K562 (cell line): Measurements from ENCODE around the gene DHX38. TPM values are rescaled to one million over a fixed set of nuclear protein-coding genes. Genes with fewer than 3 reads are reported as not detected.
A peak's percentile ranks its signal among the peaks of the same experiment; 100 is the strongest.

Experiments
- EP400 ChIP-seq: fragments of 450-650 bp; IDR thresholded peaks from 2 replicates; pipeline ENCODE4 v1.6.1; 2017; ENCODE audit warnings: antibody characterized with exemption, mild to moderate bottlenecking, moderate library complexity
- HEY1 ChIP-seq: fragments of 250-450 bp; sonication (Bioruptor Pico); IDR thresholded peaks from 2 replicates; pipeline ENCODE4 v1.5.0; 2020; ENCODE audit warnings: mild to moderate bottlenecking, moderate library complexity, borderline replicate concordance
- JUNB ChIP-seq: fragments of 450-650 bp; formaldehyde crosslinking; conservative IDR thresholded peaks from 2 replicates; pipeline ENCODE4 v1.4.0; 2020; ENCODE audit warnings: mild to moderate bottlenecking
- POLR2AphosphoS5 ChIP-seq: IDR thresholded peaks from 2 replicates; pipeline ENCODE4 v1.6.1; 2011; ENCODE audit warnings: mild to moderate bottlenecking, low read depth, low read length, moderate library complexity; ENCODE audit not compliant: control insufficient read depth, insufficient read depth
- RBM25 ChIP-seq: fragments of 200-400 bp; formaldehyde crosslinking; IDR thresholded peaks from 2 replicates; pipeline ENCODE4 v1.6.1; 2018; ENCODE audit warnings: low read length, low read depth, moderate library complexity; ENCODE audit not compliant: severe bottlenecking
- TAF1 ChIP-seq: IDR thresholded peaks from 2 replicates; pipeline ENCODE4 v1.6.1; 2011; ENCODE audit warnings: mild to moderate bottlenecking, low read length, moderate library complexity; ENCODE audit not compliant: insufficient read depth, control insufficient read depth, severe bottlenecking; ENCODE audit errors: extremely low read depth
- polyA plus RNA-seq, 8 experiments: library from polyadenylated mRNA; depleted of rRNA in 4 of 8; stranded (reverse) in 5 of 8; unstranded in 3 of 8; fragments of >200 nt; fragmentation: Nextera tagmentation in 2 of 8; fragmentation: Illumina TruSeq in 1 of 8; extraction: Ambion mirVana in 2 of 8; extraction: Trizol in 1 of 8; gene quantifications; 2 replicates each; pipeline versions ENCODE4 v1.2.1 to v1.2.3, GENCODE V29; 2011 to 2014; ENCODE audit warnings: inconsistent platforms in 1 of 8, missing spikeins in 1 of 8
- total RNA-seq, 7 experiments: library from RNA; depleted of rRNA in 6 of 7; stranded (reverse); fragments of >200 nt in 6 of 7; fragmentation: Illumina TruSeq in 2 of 7; extraction: Trizol in 2 of 7; gene quantifications; 2 replicates each; pipeline versions ENCODE4 v1.2.1 to v1.2.3, GENCODE V29; 2011 to 2021; ENCODE audit warnings: low replicate concordance in 1 of 7
- TF ChIP-seq, protein P1 (sequence below): fragments of 250-450 bp; sonication (Bioruptor Pico); IDR thresholded peaks from 2 replicates; pipeline ENCODE4 v1.8.0; 2021; ENCODE audit warnings: borderline replicate concordance, mild to moderate bottlenecking, moderate library complexity; ENCODE audit not compliant: poor library complexity, severe bottlenecking
- TF ChIP-seq, protein P2 (sequence below): IDR thresholded peaks from 2 replicates; pipeline ENCODE4 v1.6.1; 2012; ENCODE audit warnings: low read depth, low read length, improper control_type of control experiment, borderline replicate concordance
- TF ChIP-seq, protein P3 (sequence below): sonication (generic); formaldehyde crosslinking; IDR thresholded peaks from 2 replicates; pipeline ENCODE4 v1.8.0; 2022; ENCODE audit warnings: missing genetic modification reagents, mild to moderate bottlenecking, moderate library complexity, borderline replicate concordance
- TF ChIP-seq, protein P4 (sequence below): fragments of 450-650 bp; IDR thresholded peaks from 2 replicates; pipeline ENCODE4 v1.6.1; 2016
- TF ChIP-seq, protein P5 (sequence below): conservative IDR thresholded peaks from 2 replicates; pipeline ENCODE4 v1.6.1; 2011; ENCODE audit warnings: low read depth, mild to moderate bottlenecking, low read length; ENCODE audit not compliant: control insufficient read depth

Gene DHX38
- total and polyA plus RNA-seq, 9 of the 15 experiments (the other 6 are each of a cell fraction or from before 2014, with no cell fraction given) = 2.8 to 76.8 (median 40.8) TPM

DNA sequence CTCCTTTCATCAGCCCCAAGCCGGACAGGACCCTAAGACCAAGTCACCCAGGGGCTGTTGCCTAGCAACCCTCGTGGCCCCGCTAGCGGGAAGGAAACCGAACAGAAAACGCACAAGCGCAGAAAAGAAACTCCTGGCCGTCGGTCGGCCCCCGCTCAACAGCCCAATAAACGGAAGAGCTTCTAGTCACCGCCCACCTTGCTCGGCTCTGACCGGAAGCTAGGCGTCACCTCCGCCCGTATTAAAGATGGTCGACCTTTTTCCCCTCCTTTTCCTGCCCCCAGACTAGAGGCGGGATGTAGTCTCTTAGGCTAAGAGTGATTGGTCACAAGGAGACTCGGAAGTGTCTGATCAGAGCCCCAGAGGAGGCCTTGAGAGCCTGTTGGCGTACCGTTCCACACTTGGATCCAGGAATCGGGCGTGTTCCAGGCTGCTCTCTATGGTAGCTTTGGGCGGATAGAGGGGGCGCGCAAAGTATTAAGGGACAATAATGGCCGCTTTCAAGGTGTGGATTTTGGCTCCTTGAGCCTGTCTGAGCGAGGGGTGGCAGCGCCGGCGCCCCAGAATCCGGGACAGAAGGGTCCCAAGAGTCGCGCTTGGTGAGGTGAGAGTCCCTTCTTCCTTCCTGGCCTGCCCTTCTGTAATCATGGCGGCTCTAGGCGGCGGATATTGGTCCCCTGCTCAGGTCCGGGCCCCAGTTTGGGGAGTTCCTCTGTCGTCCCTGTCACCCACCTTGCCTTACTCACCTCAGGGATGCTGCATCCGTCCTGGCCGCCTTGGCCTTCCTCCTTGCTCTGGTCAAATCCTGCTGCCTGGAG, at the start of gene DHX38, which contains the start of gene TXNL4B (continued):
- TF ChIP-seq, protein P1, sequence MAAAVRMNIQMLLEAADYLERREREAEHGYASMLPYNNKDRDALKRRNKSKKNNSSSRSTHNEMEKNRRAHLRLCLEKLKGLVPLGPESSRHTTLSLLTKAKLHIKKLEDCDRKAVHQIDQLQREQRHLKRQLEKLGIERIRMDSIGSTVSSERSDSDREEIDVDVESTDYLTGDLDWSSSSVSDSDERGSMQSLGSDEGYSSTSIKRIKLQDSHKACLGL (CRISPR knock-in tag) = peak; percentile 33
- peak; percentile 86 for TF ChIP-seq TAF1
- peak; percentile 79 for TF ChIP-seq POLR2AphosphoS5
- TF ChIP-seq, protein P2, sequence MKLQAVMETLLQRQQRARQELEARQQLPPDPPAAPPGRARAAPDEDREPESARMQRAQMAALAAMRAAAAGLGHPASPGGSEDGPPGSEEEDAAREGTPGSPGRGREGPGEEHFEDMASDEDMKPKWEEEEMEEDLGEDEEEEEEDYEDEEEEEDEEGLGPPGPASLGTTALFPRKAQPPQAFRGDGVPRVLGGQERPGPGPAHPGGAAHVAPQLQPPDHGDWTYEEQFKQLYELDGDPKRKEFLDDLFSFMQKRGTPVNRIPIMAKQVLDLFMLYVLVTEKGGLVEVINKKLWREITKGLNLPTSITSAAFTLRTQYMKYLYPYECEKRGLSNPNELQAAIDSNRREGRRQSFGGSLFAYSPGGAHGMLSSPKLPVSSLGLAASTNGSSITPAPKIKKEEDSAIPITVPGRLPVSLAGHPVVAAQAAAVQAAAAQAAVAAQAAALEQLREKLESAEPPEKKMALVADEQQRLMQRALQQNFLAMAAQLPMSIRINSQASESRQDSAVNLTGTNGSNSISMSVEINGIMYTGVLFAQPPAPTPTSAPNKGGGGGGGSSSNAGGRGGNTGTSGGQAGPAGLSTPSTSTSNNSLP = peak; percentile 47; the same call in 1 of the 2 replicates
- TF ChIP-seq, protein P3, sequence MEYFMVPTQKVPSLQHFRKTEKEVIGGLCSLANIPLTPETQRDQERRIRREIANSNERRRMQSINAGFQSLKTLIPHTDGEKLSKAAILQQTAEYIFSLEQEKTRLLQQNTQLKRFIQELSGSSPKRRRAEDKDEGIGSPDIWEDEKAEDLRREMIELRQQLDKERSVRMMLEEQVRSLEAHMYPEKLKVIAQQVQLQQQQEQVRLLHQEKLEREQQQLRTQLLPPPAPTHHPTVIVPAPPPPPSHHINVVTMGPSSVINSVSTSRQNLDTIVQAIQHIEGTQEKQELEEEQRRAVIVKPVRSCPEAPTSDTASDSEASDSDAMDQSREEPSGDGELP = 0 out of 2 replicates have a peak, but pooled peaks have one; percentile 27
- TF ChIP-seq, protein P4, sequence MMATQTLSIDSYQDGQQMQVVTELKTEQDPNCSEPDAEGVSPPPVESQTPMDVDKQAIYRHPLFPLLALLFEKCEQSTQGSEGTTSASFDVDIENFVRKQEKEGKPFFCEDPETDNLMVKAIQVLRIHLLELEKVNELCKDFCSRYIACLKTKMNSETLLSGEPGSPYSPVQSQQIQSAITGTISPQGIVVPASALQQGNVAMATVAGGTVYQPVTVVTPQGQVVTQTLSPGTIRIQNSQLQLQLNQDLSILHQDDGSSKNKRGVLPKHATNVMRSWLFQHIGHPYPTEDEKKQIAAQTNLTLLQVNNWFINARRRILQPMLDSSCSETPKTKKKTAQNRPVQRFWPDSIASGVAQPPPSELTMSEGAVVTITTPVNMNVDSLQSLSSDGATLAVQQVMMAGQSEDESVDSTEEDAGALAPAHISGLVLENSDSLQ = peak; percentile 95
- no peak for TF ChIP-seq JUNB
- TF ChIP-seq EP400 = peak; percentile 81
- TF ChIP-seq, protein P5, sequence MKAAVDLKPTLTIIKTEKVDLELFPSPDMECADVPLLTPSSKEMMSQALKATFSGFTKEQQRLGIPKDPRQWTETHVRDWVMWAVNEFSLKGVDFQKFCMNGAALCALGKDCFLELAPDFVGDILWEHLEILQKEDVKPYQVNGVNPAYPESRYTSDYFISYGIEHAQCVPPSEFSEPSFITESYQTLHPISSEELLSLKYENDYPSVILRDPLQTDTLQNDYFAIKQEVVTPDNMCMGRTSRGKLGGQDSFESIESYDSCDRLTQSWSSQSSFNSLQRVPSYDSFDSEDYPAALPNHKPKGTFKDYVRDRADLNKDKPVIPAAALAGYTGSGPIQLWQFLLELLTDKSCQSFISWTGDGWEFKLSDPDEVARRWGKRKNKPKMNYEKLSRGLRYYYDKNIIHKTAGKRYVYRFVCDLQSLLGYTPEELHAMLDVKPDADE = 0 out of 2 replicates have a peak, but pooled peaks have one; percentile 8
- no peak for TF ChIP-seq RBM25
- TF ChIP-seq HEY1 (CRISPR knock-in tag) = no peak
